Fibroblast of skin of right quadriceps (primary cell): ENCODE measurements around the gene KATNB1.

ENCODE experiments used
- DNase-seq: peaks from one replicate; pipeline ENCODE4 v3.0.0-alpha.2; 2013

KATNB1 gene

GRCh38 chr16:57735755-57736418 lies at the start of gene KATNB1:
Gene KATNB1 (plus strand): TSS chr16:57735770. CDS start chr16:57737244, 1,474 bp downstream.
- peak; percentile 6 for DNase-seq

GRCh38 chr16:57686577-57686976 lies 49.0 kb upstream of the KATNB1 start:
- no peak for DNase-seq

GRCh38 chr16:57687363-57687929 lies 48.1 kb upstream of the KATNB1 start:
- DNase-seq, result no peak

- no peak for DNase-seq
Measured at GRCh38 chr16:57688487-57688986, 47.0 kb upstream of the KATNB1 start.

- no peak for DNase-seq
Measured at GRCh38 chr16:57688987-57689761, 46.4 kb upstream of the KATNB1 start.

GRCh38 chr16:57689762-57690558 lies 45.6 kb upstream of the KATNB1 start:
- no peak for DNase-seq

GRCh38 chr16:57690782-57691471 lies 44.6 kb upstream of the KATNB1 start:
- DNase-seq, result no peak

- no peak for DNase-seq
Measured at GRCh38 chr16:57692636-57693035, 42.9 kb upstream of the KATNB1 start.

- no peak for DNase-seq
Measured at GRCh38 chr16:57693550-57693949, 42.0 kb upstream of the KATNB1 start.

- no peak for DNase-seq
Measured at GRCh38 chr16:57694231-57694724, 41.3 kb upstream of the KATNB1 start.

- DNase-seq, result peak; percentile 22
Measured at GRCh38 chr16:57694725-57695679, 40.6 kb upstream of the KATNB1 start, which contains the start of gene DRC7. Gene DRC7 (plus strand): TSS chr16:57694806. CDS start chr16:57697950, 3,144 bp downstream.

GRCh38 chr16:57695680-57696069 lies 39.9 kb upstream of the KATNB1 start:
- no peak for DNase-seq

- DNase-seq, result no peak
Measured at GRCh38 chr16:57696240-57696639, 39.3 kb upstream of the KATNB1 start.

GRCh38 chr16:57697896-57698537 lies 37.6 kb upstream of the KATNB1 start:
- no peak for DNase-seq

GRCh38 chr16:57698812-57699405 lies 36.7 kb upstream of the KATNB1 start:
- DNase-seq, result no peak

- no peak for DNase-seq
Measured at GRCh38 chr16:57699481-57699880, 36.1 kb upstream of the KATNB1 start.

GRCh38 chr16:57699899-57700298 lies 35.7 kb upstream of the KATNB1 start:
- DNase-seq, result no peak

GRCh38 chr16:57700781-57701551 lies 34.6 kb upstream of the KATNB1 start:
- DNase-seq, result no peak

GRCh38 chr16:57701759-57702371 lies 33.7 kb upstream of the KATNB1 start:
- no peak for DNase-seq
